Adipose tissue (tissue), 3 donors: ENCODE results near the gene AFF3. TPM values are rescaled to one million over a fixed set of nuclear protein-coding genes. Genes with fewer than 3 reads are reported as not detected.

Experiments
- H3K27ac ChIP-seq: one replicate; pipeline ENCODE4 v1.5.1; 2013; ENCODE audit warnings: low read depth, low read length
- WGBS, 3 donors: extraction: QIAGEN DNeasy Blood & Tissue Kit; methylation state at CpG; one replicate each; pipeline ENCODE4 v1.1.7; 2013; 5-methylcytosine and 5-hydroxymethylcytosine counted together
- polyA plus RNA-seq, 3 donors: library from polyadenylated mRNA; stranded (reverse); fragments of 200-250 nt; gene quantifications; one replicate each; pipeline ENCODE4 v1.2.3, GENCODE V29; 2013
- donor health status: healthy with polysubstance abuse.
- donor health status: Bipolar disorder and iron deficiency.
- donor health status: healthy.

AFF3 gene
- polyA plus RNA-seq, 3 donors, result 0.21 to 0.56 (median 0.56) TPM

DNA sequence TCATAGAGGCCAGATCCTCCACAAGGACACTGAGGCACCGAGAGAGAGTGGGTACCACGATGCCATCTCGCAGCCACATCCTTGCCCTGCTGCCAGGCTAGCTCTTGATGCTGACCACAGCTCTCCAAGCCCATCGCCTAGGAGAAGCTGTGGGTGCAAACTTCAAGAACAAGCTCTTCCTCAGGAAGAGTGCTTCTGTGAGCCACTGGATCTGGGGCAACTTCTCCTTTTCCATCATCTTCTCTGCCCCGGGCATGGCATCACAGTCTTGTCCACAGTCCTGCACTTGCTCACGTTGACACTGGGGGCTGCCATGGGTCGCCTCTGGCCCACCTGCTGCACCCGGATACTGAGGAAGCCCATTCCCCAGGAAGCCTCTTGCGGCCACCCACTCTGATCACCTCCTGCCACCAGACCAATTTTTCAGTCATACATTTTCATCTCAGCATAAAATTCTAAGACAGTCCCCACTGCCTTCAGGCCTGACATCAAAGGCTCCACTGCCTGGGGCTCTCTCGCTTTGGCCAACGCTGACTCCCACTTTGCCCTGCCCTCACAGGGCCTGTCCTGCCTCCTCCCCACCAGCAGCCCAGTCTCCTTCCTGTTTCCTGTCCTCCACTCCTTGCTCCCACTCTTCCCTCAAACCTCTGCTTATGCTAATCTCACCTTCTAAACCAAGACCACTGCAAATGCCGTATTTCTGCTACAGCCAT, 243.9 kb downstream of the AFF3 start:
- no peak overlapping the region for H3K27ac ChIP-seq
- WGBS, 3 donors, result 75 to 84% (median 80%) methylated on average over 12 of the region's 12 CpGs

- WGBS, 3 donors, result 93 to 98% (median 96%) methylated on average over 7 of the region's 7 CpGs
- no peak overlapping the region for H3K27ac ChIP-seq
These were observed 251.0 kb downstream of the AFF3 start for GRCh38 chr2:99891428-99891780.

GRCh38 chr2:99890568-99891427, 251.6 kb downstream of the AFF3 start:
- WGBS, 3 donors, result 83 to 87% (median 84%) methylated on average over 10 of the region's 10 CpGs
- H3K27ac ChIP-seq, result no peak overlapping the region

DNA sequence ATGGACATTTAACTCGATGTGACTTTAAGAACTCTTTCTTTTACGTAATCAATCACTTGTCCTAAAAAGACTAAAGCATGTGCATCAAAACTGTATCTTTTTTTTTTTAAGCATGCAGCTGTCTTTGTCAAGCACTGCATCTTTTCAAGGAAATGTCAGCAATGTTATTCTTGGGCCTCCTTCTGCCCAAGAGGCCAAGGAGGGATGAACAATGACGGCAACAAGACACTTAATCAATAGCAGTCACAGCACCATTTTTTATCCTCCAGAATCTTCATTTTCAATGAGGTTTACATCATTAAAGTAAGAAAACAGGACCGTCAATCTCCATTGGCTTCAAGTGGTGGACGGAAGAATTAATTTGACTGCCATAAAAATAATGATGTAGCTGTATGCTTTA, 253.8 kb downstream of the AFF3 start:
- 69 to 72% (median 71%) methylated on average over 5 of the region's 5 CpGs for WGBS, 3 donors
- H3K27ac ChIP-seq, result no peak overlapping the region

GRCh38 chr2:99886418-99886817, 256.0 kb downstream of the AFF3 start:
- no peak overlapping the region for H3K27ac ChIP-seq
- 93 to 97% (median 95%) methylated on average over 3 of the region's 3 CpGs for WGBS, 3 donors

- H3K27ac ChIP-seq, result no peak overlapping the region
- 70 to 85% (median 73%) methylated on average over 4 of the region's 4 CpGs for WGBS, 3 donors
These were observed 259.0 kb downstream of the AFF3 start for GRCh38 chr2:99883358-99883757.

DNA sequence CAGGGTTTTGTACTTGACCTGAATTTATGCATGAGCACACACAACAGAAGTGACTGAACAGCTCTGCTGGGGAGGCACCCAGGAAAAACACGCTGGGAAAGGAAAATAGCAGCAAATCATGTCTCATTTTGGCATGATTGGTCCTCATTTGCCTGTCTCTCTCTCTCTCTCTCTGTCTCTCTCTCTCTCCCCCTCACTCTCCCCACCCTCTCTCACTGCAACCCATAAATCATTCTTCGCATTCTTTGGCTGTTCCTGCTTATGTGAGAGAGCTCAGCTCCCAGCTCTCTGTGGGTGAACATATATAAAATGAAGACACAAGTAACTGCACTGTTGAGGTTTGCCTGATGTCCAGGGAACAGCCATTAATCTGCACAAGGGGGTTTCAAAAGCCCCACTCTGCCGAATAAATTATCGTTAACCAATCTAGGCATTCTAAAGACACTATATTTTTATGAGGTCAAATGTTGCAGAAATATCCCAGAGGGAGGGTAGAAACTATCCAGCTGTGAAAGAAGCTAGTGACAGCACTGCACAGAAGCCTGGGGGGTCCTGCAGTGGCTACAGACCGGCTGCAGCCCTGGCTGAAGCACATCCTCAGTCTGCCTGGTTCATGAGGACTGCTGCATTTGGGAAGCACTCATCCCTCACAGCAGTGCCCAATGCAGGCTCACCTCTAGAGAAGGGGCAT, 260.3 kb downstream of the AFF3 start:
- 24 to 45% (median 42%) methylated on average over 5 of the region's 5 CpGs for WGBS, 3 donors
- H3K27ac ChIP-seq, result no peak overlapping the region

GRCh38 chr2:99880964-99881294, 261.5 kb downstream of the AFF3 start:
- no peak overlapping the region for H3K27ac ChIP-seq
- 88 to 96% (median 94%) methylated on average over 3 of the region's 3 CpGs for WGBS, 3 donors

DNA sequence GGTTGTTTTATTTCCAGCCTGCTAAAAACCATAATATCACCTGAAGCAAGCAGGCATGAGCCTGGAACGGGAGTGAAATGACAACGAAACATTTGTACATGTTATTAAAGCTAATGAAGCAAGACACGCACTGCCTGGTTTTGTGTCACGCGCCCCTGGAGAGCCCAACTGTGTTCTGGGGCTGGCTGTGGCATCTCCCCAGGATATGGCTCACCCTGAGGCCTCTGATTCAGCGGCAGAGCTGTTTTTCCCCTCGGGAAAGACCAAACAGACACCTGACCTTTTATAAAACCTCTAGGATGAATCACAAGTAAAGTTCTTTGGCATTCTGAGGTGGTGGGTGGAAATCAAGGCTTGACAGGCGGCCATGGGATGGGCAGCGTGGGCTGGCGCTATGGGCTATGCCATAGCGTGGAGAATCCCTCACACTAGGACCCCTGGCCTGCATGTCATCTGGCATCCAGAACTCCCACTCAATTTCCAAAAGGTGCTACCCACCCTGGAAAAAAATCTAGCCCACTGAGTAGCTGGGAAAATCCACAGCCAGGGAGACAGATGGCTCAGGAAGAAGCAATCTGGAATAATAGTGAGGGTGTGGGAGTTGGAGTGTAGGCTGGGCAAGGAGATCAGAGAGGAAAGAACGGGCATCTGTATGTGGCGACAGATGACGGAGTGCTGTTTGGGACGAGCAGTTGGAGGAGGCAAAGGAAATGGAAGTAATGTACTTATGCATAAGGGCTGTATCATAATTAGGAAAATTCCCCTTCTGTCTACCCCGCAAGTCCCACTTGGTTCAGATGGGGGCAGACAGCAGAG, 262.0 kb downstream of the AFF3 start:
- no peak overlapping the region for H3K27ac ChIP-seq
- 86 to 93% (median 92%) methylated on average over 16 of the region's 16 CpGs for WGBS, 3 donors

- 46 to 77% (median 53%) methylated on average over 4 of the region's 4 CpGs for WGBS, 3 donors
- no peak overlapping the region for H3K27ac ChIP-seq
These were observed 262.9 kb downstream of the AFF3 start for GRCh38 chr2:99879481-99879880.

DNA sequence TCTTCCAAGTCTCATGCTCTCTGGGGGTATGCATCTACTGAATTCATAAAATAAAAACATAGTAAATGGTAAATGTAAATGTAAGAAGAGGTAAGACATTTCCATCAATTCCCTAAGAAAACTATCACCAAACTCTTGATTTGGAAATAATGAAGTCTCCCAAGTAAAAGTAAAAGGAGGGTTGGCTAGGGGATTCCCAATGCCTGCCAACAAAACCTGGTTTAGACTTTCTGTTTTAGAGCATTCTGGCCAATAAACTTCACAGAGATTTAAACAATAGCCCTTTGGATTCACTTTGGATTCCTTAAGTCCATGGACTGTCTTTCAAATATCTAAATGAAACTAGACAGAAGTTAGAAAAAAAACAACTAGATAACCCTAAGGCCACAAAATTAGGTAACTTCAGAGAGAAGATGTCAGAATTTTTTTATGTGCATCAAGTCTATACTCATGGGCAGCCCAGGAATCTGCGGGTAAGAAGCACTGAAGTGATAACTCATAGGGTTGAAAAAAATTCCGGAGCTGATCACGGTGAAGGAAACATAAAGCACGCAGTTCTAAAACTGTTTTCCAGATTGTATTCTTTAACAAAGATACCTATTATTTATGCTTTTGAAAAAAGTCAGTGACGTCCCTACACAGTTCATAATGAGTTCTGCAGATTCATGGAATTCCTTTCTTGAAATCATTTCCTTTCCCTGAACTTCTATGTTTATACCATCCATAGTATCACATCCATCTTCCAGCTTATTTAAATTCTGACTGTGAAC, 263.6 kb downstream of the AFF3 start:
- WGBS, 3 donors, result 70 to 72% (median 70%) methylated on average over 5 of the region's 5 CpGs
- H3K27ac ChIP-seq, result no peak overlapping the region

DNA sequence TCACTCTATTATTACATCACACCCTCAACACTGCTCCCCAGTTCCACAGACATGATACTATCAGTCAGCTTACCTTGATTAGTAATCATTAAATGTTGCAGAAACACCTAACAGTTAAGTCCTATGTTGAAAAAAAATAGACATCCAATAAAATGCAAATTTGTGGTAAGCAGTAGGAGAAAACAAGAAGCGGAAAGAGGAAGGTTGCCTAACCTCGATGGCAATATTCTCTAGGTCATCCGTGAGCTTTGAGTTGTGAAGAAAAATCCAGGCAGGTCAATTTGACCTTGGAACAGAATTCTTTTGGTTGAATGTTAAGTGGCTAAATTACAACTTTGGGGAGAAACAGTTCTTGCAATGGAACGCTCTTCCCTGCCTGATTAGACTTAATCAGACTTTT, 264.4 kb downstream of the AFF3 start:
- H3K27ac ChIP-seq, result no peak overlapping the region
- WGBS, 3 donors, result 63 to 80% (median 73%) methylated on average over 4 of the region's 4 CpGs

GRCh38 chr2:99876956-99877355, 265.4 kb downstream of the AFF3 start:
- WGBS, 3 donors, result 89 to 97% (median 93%) methylated on average over 3 of the region's 3 CpGs
- H3K27ac ChIP-seq, result no peak overlapping the region

GRCh38 chr2:99875627-99876201, 266.7 kb downstream of the AFF3 start:
- no peak overlapping the region for H3K27ac ChIP-seq

DNA sequence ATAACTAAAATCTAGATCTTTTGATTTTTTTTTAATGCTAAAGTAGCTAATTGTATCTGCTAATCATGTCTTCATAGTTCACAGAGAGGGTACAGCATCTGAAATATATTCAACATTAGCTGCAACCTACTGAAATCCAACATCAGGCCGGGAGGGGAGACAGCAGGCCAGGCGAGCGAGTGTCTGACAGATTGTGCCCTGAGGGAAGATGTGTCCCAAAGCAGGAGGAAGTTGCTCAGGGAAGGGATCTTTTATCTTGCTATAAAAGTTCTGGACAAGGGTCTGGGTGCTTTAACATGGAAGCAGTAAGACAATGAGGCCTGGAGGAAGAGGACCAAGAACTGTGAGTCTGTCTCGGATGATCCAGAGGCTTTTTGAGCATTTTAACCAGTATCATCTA, 274.1 kb downstream of the AFF3 start:
- WGBS, 3 donors, result 88 to 97% (median 95%) methylated on average over 4 of the region's 4 CpGs
- H3K27ac ChIP-seq, result no peak overlapping the region

More at GRCh38 chr2:99875627-99876201, 266.7 kb downstream of the AFF3 start:
- 88 to 95% (median 89%) methylated on average over 7 of the region's 7 CpGs for WGBS, 3 donors

GRCh38 chr2:99867770-99868169, 274.6 kb downstream of the AFF3 start:
- H3K27ac ChIP-seq, result no peak overlapping the region
- WGBS, 3 donors, result 41 to 69% (median 58%) methylated on average over 10 to 11 of the region's 11 CpGs

DNA sequence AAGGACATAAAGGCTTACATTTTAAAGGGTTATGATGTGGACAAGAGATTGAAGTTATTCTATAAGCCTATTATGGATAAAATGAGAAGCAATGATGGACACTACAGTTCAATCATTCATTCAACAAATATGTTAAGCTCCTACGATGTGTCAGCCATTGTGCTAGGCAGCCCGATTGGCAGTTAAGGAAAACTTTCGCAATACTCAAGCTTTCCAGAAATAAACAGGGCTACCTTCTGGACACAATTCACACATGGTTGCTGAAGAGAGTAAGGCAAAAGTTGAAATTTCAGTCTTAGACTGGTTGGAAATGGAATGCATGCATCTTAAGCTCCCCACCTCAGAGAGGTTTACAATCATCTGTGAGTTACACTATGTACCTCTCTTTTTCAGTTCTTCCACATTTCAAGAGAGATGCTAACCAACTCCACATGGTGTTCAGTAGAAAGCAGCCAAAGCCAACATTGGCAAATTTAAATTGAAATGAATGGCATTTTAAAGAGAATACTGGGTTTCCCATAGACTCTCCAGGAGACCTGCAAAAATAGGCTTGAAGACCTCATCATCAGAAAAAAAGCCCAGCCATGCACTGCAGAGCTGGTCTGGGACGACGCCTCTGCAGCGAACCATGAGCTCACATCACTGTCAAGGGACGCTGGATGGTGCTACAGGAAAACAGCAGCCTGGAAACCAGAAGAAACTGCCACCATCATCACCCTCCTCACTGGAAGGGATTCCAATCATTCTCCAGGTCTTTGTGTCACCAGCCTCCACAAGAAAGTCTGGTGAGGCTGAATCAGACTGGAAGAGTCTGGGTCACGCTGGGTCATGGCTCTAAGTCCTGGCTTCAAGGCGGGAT, 276.3 kb downstream of the AFF3 start:
- WGBS, 3 donors, result 79 to 92% (median 81%) methylated on average over 9 of the region's 9 CpGs
- H3K27ac ChIP-seq, result no peak overlapping the region
